Stimulated activated naive CD4-positive, alpha-beta T cell treated with Interleukin-2 at 50 U/mL for 16 hours (primary cell): ENCODE measurements around the gene PTPRCAP.
A peak's percentile ranks its signal among the peaks of the same experiment; 100 is the strongest.

Experiments
- DNase-seq: peaks from one replicate; lab custom pipeline; 2025; lab: John Stamatoyannopoulos, UW

The PTPRCAP gene

GRCh38 chr11:67465189-67465510 lies 27.7 kb upstream of the PTPRCAP start:
- DNase-seq, result no peak

- DNase-seq, result peak; percentile 90
These were observed 27.1 kb upstream of the PTPRCAP start for GRCh38 chr11:67464411-67465188.

GRCh38 chr11:67463680-67464410 lies 26.4 kb upstream of the PTPRCAP start:
- DNase-seq, result no peak

- DNase-seq, result no peak
These were observed 25.7 kb upstream of the PTPRCAP start for GRCh38 chr11:67463186-67463585.

- no peak for DNase-seq
These were observed 20.8 kb upstream of the PTPRCAP start for GRCh38 chr11:67458266-67458665.

GRCh38 chr11:67457453-67457852 lies 20.0 kb upstream of the PTPRCAP start:
- no peak for DNase-seq

GRCh38 chr11:67456068-67456705 lies 18.7 kb upstream of the PTPRCAP start:
- DNase-seq, result no peak

GRCh38 chr11:67455054-67455453 lies 17.6 kb upstream of the PTPRCAP start, which contains the start of gene CABP4:
Gene CABP4, plus strand, starts transcription at chr11:67455354. Its CDS starts 70 bp downstream, at chr11:67455424.
- DNase-seq, result no peak

- no peak for DNase-seq
These were observed 16.6 kb upstream of the PTPRCAP start for GRCh38 chr11:67453816-67454732.

- DNase-seq, result no peak
These were observed 14.9 kb upstream of the PTPRCAP start, which contains the start of gene GPR152 for GRCh38 chr11:67452141-67452952. Gene GPR152, minus strand, starts transcription at chr11:67452729. Its CDS starts 5 bp downstream, at chr11:67452724.

- DNase-seq, result no peak
These were observed 14.1 kb upstream of the PTPRCAP start for GRCh38 chr11:67451658-67451976.

- no peak for DNase-seq
These were observed 13.5 kb upstream of the PTPRCAP start for GRCh38 chr11:67450796-67451657.

- DNase-seq, result no peak
These were observed 11.8 kb upstream of the PTPRCAP start for GRCh38 chr11:67449116-67449844.

GRCh38 chr11:67448220-67448609 lies 10.7 kb upstream of the PTPRCAP start:
- DNase-seq, result no peak

GRCh38 chr11:67445515-67445914 lies 8.0 kb upstream of the PTPRCAP start:
- no peak for DNase-seq

GRCh38 chr11:67442504-67443404 lies 5.3 kb upstream of the PTPRCAP start:
- DNase-seq, result no peak

GRCh38 chr11:67441731-67442351 lies 4.4 kb upstream of the PTPRCAP start:
- no peak for DNase-seq

GRCh38 chr11:67441098-67441563 lies 3.6 kb upstream of the PTPRCAP start:
- no peak for DNase-seq
